Measurements from ENCODE around the gene TBCK. TPM values are rescaled to one million over a fixed set of nuclear protein-coding genes. Genes with fewer than 3 reads are reported as not detected.

Gene TBCK
- total and polyA plus RNA-seq, 3 donors from 2014 or later: 17.7 to 67.1 (median 66.3) TPM

DNA sequence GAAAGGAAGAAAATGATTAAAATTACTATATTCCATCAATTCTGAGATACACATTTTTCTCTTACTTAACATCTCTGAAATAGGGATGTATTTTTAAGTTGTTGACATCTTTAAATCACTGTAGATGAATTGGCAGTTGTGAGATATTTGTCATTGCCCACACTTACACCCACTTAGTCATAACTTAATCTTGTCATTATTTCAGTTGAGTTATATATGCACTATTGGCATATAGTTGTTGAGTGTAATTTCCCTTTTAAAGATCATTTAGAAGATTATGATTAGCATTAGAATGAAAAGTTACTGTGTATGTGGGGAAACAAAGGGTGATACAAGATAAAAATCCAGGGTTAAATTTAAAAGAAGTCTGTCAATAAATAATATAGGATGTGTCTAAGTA, 2.5 kb upstream of the TBCK start:
- Histone ChIP-seq H3K9me3 (no peaks in the 10 kb centered on the region), H3K4me3 (no peak overlapping the region), H3K36me3 (ENCODE audit: low read depth, missing control alignments) (no peaks in the 10 kb centered on the region), H3K27me3 (no peaks in the 10 kb centered on the region), H3K4me1 (peaks cover 17% of the 10 kb centered on the region), H3K27ac (no peak overlapping the region)
- no peak for DNase-seq
- intact Hi-C loops (cut with DNase I; ENCODE audit: low total_unique reads): no loop called here
- TF ChIP-seq POLR2A (IDR thresholded peaks at IDR 0.05) (no peak), CTCF (IDR thresholded peaks at IDR 0.05) (no peak)

GRCh38 chr4:106317815-106318214, 1.8 kb upstream of the TBCK start:
- intact Hi-C loops (cut with DNase I; ENCODE audit: low total_unique reads): no loop called here
- H3K27ac ChIP-seq: no peak overlapping the region

GRCh38 chr4:106316773-106317409, 882 bp upstream of the TBCK start:
- intact Hi-C loops (cut with DNase I; ENCODE audit: low total_unique reads): no loop called here
- H3K4me3 ChIP-seq: peak overlapping the region; percentile 76 to 86
- TF ChIP-seq CTCF (IDR thresholded peaks at IDR 0.05) (no peak), POLR2A (IDR thresholded peaks at IDR 0.05) (no peak)
- no peak for DNase-seq
- no peaks in the 10 kb centered on the region for H3K27me3 ChIP-seq
- peak overlapping the region; percentile 91 to 97 for H3K27ac ChIP-seq
- 2 to 3% methylated on average over 13 of the region's 13 CpGs for WGBS, 2 donors
- H3K4me1 ChIP-seq: peaks cover 17% of the 10 kb centered on the region
- H3K36me3 ChIP-seq (ENCODE audit: low read depth, missing control alignments): no peaks in the 10 kb centered on the region
- H3K9me3 ChIP-seq: no peaks in the 10 kb centered on the region

More at GRCh38 chr4:106317815-106318214, 1.8 kb upstream of the TBCK start:
- Histone ChIP-seq H3K4me1 (peaks cover 17% of the 10 kb centered on the region), H3K27me3 (no peaks in the 10 kb centered on the region), H3K36me3 (ENCODE audit: low read depth, missing control alignments) (no peaks in the 10 kb centered on the region), H3K4me3 (no peak overlapping the region), H3K9me3 (no peaks in the 10 kb centered on the region)
- DNase-seq: no peak
- TF ChIP-seq CTCF (IDR thresholded peaks at IDR 0.05) (no peak), POLR2A (IDR thresholded peaks at IDR 0.05) (no peak)
- WGBS, 2 donors: 68 to 74% methylated on average over 1 of the region's 1 CpG

GRCh38 chr4:106315476-106315967, 487 bp downstream of the TBCK start:
- H3K27ac ChIP-seq: peak overlapping the region; percentile 91 to 97
- H3K4me3 ChIP-seq: peak overlapping the region; percentile 76 to 86
- DNase-seq: no peak
- H3K4me1 ChIP-seq: peaks cover 17% of the 10 kb centered on the region
- no peaks in the 10 kb centered on the region for H3K9me3 ChIP-seq
- H3K36me3 ChIP-seq (ENCODE audit: low read depth, missing control alignments): no peaks in the 10 kb centered on the region
- TF ChIP-seq CTCF (IDR thresholded peaks at IDR 0.05) (no peak), POLR2A (IDR thresholded peaks at IDR 0.05) (no peak)
- intact Hi-C loops (cut with DNase I; ENCODE audit: low total_unique reads): no loop called here
- no peaks in the 10 kb centered on the region for H3K27me3 ChIP-seq
- WGBS, 2 donors: 0% methylated on average over 10 to 13 of the region's 13 CpGs

DNA sequence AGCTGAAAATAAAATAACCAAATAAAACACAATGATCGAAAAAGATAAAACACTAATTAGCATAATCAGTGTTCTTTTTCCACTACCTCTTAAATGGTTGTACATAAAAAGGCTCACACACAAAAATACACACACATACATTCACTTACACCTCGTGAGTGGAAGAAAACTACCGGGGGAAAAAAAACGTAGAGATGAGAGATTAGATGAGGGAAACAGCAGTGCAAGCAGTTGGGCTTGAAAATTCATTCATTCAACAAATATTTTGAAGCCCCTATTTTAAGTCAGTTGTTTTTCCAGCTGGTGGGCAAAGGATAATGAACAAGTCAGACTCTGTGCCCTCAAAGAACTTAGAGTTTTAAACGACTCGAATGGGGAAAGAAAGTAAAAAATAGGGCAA, 1.0 kb downstream of the TBCK start:
- H3K27ac ChIP-seq: peak overlapping the region; percentile 91 to 97

More for the DNA sequence above, 1.0 kb downstream of the TBCK start:
- TF ChIP-seq POLR2A (IDR thresholded peaks at IDR 0.05) (no peak), CTCF (IDR thresholded peaks at IDR 0.05) (no peak)
- H3K36me3 ChIP-seq (ENCODE audit: low read depth, missing control alignments): no peaks in the 10 kb centered on the region
- H3K27me3 ChIP-seq: no peaks in the 10 kb centered on the region
- H3K4me3 ChIP-seq: peak overlapping the region; percentile 76 to 86
- no peaks in the 10 kb centered on the region for H3K9me3 ChIP-seq
- 24 to 28% methylated on average over 6 of the region's 6 CpGs for WGBS, 2 donors
- DNase-seq: no peak
- H3K4me1 ChIP-seq: peaks cover 17% of the 10 kb centered on the region
- intact Hi-C loops (cut with DNase I; ENCODE audit: low total_unique reads): no loop called here
